ENCODE data around the gene PTH1R.

- no peak for TF ChIP-seq CTCF (IDR thresholded peaks at IDR 0.05)
- no peak for TF ChIP-seq POLR2A (IDR thresholded peaks at IDR 0.05)
Measured at GRCh38 chr3:46918634-46919033, 41.1 kb downstream of the PTH1R start.
